Transverse colon (tissue), 3 donors: ENCODE results near the gene HPGDS.

ENCODE experiments used
- POLR2A ChIP-seq: fragments of 450-650 bp; IDR thresholded peaks from one replicate; pipeline ENCODE4 v1.6.1; 2016; ENCODE audit warnings: antibody characterized with exemption, mild to moderate bottlenecking, moderate library complexity
- TF ChIP-seq, protein P1 (sequence below), 5 experiments: fragments of 200-600 bp in 3 of 5; fragments of 450-650 bp in 2 of 5; sonication (generic) in 3 of 5; IDR thresholded peaks; 1 replicate in 2 of 5; 2 replicates in 3 of 5; pipeline ENCODE4 v1.5.1; 2016 to 2017; ENCODE audit warnings: antibody characterized with exemption in 5 of 5, inconsistent platforms in 3 of 5, mild to moderate bottlenecking in 2 of 5, moderate library complexity in 1 of 5

DNA sequence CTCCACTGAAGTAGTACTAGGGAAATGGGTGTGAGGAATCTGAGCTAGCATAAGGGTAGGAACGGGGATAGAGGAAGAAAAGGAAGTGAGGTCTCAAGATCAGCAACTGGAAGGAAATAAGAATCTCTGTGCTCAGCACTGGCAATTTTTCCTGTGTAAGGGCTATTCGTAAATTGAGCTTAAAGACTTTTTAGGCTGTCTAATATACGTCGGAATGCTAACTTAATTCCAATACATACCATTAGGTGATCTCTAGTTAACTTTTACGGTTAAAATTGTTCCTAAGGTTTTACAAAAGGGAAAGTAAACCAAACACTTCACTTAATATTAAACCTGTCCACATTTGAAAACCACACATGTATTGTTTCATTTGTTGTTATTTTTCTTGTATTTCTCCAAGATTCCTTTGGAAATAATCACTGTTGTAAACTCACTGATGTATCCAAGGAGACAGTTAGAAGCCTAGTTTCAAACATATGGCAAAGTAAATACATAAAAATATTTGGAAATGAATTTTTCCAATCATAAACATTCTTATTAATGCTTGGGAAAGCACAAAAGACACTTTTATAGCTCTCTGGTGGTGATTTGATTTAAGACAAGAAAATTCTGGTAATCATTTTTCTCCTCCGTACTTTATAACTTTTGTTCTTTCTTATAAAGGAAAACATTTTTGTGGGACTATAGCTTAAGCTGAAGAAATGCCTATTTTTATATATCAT lies 28.1 kb upstream of the HPGDS start:
- TF ChIP-seq, protein P1, sequence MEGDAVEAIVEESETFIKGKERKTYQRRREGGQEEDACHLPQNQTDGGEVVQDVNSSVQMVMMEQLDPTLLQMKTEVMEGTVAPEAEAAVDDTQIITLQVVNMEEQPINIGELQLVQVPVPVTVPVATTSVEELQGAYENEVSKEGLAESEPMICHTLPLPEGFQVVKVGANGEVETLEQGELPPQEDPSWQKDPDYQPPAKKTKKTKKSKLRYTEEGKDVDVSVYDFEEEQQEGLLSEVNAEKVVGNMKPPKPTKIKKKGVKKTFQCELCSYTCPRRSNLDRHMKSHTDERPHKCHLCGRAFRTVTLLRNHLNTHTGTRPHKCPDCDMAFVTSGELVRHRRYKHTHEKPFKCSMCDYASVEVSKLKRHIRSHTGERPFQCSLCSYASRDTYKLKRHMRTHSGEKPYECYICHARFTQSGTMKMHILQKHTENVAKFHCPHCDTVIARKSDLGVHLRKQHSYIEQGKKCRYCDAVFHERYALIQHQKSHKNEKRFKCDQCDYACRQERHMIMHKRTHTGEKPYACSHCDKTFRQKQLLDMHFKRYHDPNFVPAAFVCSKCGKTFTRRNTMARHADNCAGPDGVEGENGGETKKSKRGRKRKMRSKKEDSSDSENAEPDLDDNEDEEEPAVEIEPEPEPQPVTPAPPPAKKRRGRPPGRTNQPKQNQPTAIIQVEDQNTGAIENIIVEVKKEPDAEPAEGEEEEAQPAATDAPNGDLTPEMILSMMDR (IDR thresholded peaks at IDR 0.05), result no peak
- no peak for TF ChIP-seq POLR2A
